Measurements from ENCODE around the gene KDM4C.

- TF ChIP-seq, protein P1, sequence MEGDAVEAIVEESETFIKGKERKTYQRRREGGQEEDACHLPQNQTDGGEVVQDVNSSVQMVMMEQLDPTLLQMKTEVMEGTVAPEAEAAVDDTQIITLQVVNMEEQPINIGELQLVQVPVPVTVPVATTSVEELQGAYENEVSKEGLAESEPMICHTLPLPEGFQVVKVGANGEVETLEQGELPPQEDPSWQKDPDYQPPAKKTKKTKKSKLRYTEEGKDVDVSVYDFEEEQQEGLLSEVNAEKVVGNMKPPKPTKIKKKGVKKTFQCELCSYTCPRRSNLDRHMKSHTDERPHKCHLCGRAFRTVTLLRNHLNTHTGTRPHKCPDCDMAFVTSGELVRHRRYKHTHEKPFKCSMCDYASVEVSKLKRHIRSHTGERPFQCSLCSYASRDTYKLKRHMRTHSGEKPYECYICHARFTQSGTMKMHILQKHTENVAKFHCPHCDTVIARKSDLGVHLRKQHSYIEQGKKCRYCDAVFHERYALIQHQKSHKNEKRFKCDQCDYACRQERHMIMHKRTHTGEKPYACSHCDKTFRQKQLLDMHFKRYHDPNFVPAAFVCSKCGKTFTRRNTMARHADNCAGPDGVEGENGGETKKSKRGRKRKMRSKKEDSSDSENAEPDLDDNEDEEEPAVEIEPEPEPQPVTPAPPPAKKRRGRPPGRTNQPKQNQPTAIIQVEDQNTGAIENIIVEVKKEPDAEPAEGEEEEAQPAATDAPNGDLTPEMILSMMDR (optimal IDR thresholded peaks at IDR 0.05 in 1 of 3, IDR thresholded peaks at IDR 0.05 in 1 of 3, conservative IDR thresholded peaks at IDR 0.05 in 1 of 3; ENCODE audit: extremely low read depth in 1 of 3, insufficient read depth in 2 of 3, low read length in 3 of 3) = no peak
- no peak for TF ChIP-seq EZH2 (IDR thresholded peaks at IDR 0.05; ENCODE audit: low read length)
Observed at GRCh38 chr9:7192266-7192665, 434.5 kb downstream of the KDM4C start.
